ENCODE measurements around the gene NARF. TPM values are rescaled to one million over a fixed set of nuclear protein-coding genes. Genes with fewer than 3 reads are reported as not detected.
"Not testable (repeated sequence)": the region's sequence is repeated elsewhere in the genome, so short reads cannot be mapped to it uniquely, and the experiment has no call there.

The NARF gene
- total RNA-seq, 1 experiment from 2014 or later, result 20.6 TPM

GRCh38 chr17:82507631-82508175, 49.2 kb downstream of the NARF start:
- Mint-ChIP-seq H3K9me3 (ENCODE audit: unreplicated experiment) (no peaks in the 10 kb centered on the region), H3K36me3 (ENCODE audit: insufficient read depth, unreplicated experiment) (no peaks in the 10 kb centered on the region), H3K4me3 (ENCODE audit: unreplicated experiment) (no peak overlapping the region), H3K27ac (ENCODE audit: low read depth, unreplicated experiment) (no peak overlapping the region), H3K27me3 (ENCODE audit: insufficient read depth, unreplicated experiment) (no peaks in the 10 kb centered on the region), H3K4me1 (ENCODE audit: insufficient read depth, unreplicated experiment) (no peaks in the 10 kb centered on the region)
- POLR2A ChIA-PET, result interaction anchor here (1.0 to 2.0 kb wide), 4 partner anchors 9 to 22 kb away, joined by 3 to 7 read pairs (median 5); partner anchors contain the start of gene FOXK2
- CTCF ChIA-PET, result interaction anchor here (0.7 to 1.5 kb wide), 3 partner anchors 9 to 53 kb away, joined by 3 to 4 read pairs (median 3); no protein-coding TSS in a partner anchor
- peak; percentile 40 for DNase-seq (ENCODE audit: unreplicated experiment)
- no peak for TF ChIP-seq CTCF (IDR thresholded peaks at IDR 0.05; ENCODE audit: unreplicated experiment)
- intact Hi-C loops (cut with micrococcal nuclease), result no loop called here
- no TSS peak for BruUV-seq (replicated peaks)

- intact Hi-C loops (cut with micrococcal nuclease); POLR2A ChIA-PET; H3K36me3 Mint-ChIP-seq (ENCODE audit: insufficient read depth, unreplicated experiment); H3K4me3 Mint-ChIP-seq (ENCODE audit: unreplicated experiment); H3K9me3 Mint-ChIP-seq (ENCODE audit: unreplicated experiment); H3K27ac Mint-ChIP-seq (ENCODE audit: low read depth, unreplicated experiment); CTCF ChIA-PET; H3K27me3 Mint-ChIP-seq (ENCODE audit: insufficient read depth, unreplicated experiment); BruUV-seq (replicated peaks); DNase-seq (ENCODE audit: unreplicated experiment); H3K4me1 Mint-ChIP-seq (ENCODE audit: insufficient read depth, unreplicated experiment): not testable (repeated sequence)
Measured at GRCh38 chr17:82511642-82512041, 53.1 kb downstream of the NARF start.

DNA sequence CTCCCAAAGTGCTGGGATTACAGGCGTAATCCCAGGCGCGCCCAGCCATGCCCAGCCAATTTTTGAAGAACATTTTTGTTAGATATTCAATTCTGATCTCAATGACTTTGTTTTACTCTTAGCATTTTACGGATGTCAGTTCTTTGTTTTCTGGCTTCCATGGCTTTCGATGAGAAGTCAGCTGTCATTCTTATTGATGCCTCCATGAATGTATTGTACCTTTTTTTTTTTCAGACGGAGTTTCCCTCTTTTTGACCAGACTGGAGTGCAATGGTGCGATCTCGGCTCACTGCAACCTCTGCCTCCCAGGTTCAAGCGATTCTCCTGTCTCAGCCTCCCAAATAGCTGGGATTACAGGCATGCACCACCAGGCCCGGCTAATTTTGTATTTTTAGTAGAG, 55.3 kb downstream of the NARF start:
- H3K27me3 Mint-ChIP-seq (ENCODE audit: insufficient read depth, unreplicated experiment); H3K36me3 Mint-ChIP-seq (ENCODE audit: insufficient read depth, unreplicated experiment); CTCF ChIA-PET; H3K4me1 Mint-ChIP-seq (ENCODE audit: insufficient read depth, unreplicated experiment); BruUV-seq (replicated peaks); H3K27ac Mint-ChIP-seq (ENCODE audit: low read depth, unreplicated experiment); DNase-seq (ENCODE audit: unreplicated experiment); intact Hi-C loops (cut with micrococcal nuclease); H3K4me3 Mint-ChIP-seq (ENCODE audit: unreplicated experiment); H3K9me3 Mint-ChIP-seq (ENCODE audit: unreplicated experiment): not testable (repeated sequence)
- POLR2A ChIA-PET, result interaction anchor here (1.0 to 1.4 kb wide), 2 partner anchors 12 to 18 kb away, joined by 3 to 7 read pairs; no protein-coding TSS in a partner anchor

DNA sequence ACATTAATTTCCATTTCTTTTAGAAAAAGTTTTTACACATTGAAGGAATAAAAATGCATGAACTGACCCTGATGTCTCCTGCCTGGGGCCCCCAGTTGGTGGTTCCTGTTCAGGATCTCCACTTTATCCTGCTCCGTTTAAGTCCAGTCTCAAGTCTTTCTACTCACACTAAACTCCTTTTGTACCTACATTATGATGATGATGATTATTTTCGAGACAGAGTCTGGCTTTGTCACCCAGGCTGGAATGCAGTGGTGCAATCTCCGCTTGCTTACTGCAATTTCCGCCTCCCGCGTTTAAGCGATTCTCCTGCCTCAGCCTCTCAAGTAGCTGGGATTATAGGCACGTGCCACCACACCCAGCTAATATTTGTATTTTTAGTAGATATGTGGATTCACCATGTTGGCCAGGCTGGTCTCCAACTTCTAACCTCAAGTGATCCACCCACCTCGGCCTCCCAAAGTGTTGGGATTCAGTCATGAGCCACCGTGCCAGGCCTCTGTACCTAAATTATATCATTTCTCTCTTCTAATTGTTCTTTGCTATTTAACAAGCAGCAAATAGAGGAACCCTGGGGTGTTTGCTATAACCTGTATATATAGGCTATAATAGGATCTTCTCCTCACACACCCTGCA, 58.8 kb downstream of the NARF start:
- no peaks in the 10 kb centered on the region for H3K9me3 Mint-ChIP-seq (ENCODE audit: unreplicated experiment)
- intact Hi-C loops (cut with micrococcal nuclease), result no loop called here
- BruUV-seq (replicated peaks), result no TSS peak
- CTCF ChIA-PET, result interaction anchor here (1.2 kb wide), 1 partner anchor 10 kb away, joined by 3 read pairs; no protein-coding TSS in a partner anchor
- peak overlapping the region; percentile 75 for H3K27ac Mint-ChIP-seq (ENCODE audit: low read depth, unreplicated experiment)
- peaks cover 5% of the 10 kb centered on the region for H3K4me1 Mint-ChIP-seq (ENCODE audit: insufficient read depth, unreplicated experiment)
- no peak for TF ChIP-seq CTCF (IDR thresholded peaks at IDR 0.05; ENCODE audit: unreplicated experiment)
- no peak overlapping the region for H3K4me3 Mint-ChIP-seq (ENCODE audit: unreplicated experiment)
- no peaks in the 10 kb centered on the region for H3K27me3 Mint-ChIP-seq (ENCODE audit: insufficient read depth, unreplicated experiment)
- DNase-seq (ENCODE audit: unreplicated experiment), result peak; percentile 74
- POLR2A ChIA-PET, result no interaction called here
- peaks cover 9% of the 10 kb centered on the region for H3K36me3 Mint-ChIP-seq (ENCODE audit: insufficient read depth, unreplicated experiment)

All from MCF 10A (cell line).